C4-2B (cell line): ENCODE results near the gene CCDC181.

Experiments used
- H3K27ac ChIP-seq: fragments of 450-650 bp; 2 replicates; pipeline ENCODE4 v1.5.1; 2017
- CTCF ChIP-seq: fragments of 450-650 bp; conservative IDR thresholded peaks from 2 replicates; pipeline ENCODE4 v1.5.1; 2017; ENCODE audit warnings: mild to moderate bottlenecking
- ZFX ChIP-seq: fragments of 450-650 bp; IDR thresholded peaks from 2 replicates; pipeline ENCODE4 v1.6.1; 2017

CCDC181 gene

GRCh38 chr1:169395955-169396354 is 31.3 kb downstream of the CCDC181 start:
- H3K27ac ChIP-seq: no peak overlapping the region
- TF ChIP-seq CTCF (no peak), ZFX (no peak)

- TF ChIP-seq CTCF (no peak), ZFX (no peak)
- H3K27ac ChIP-seq: no peak overlapping the region
Observed at GRCh38 chr1:169392406-169392805, 34.9 kb downstream of the CCDC181 start.

GRCh38 chr1:169390303-169390702 is 37.0 kb downstream of the CCDC181 start:
- no peak overlapping the region for H3K27ac ChIP-seq
- TF ChIP-seq ZFX: no peak
- TF ChIP-seq CTCF: no peak

- TF ChIP-seq ZFX: no peak
- TF ChIP-seq CTCF: no peak
- no peak overlapping the region for H3K27ac ChIP-seq
Observed at GRCh38 chr1:169387399-169387798, 39.9 kb downstream of the CCDC181 start.

- no peak overlapping the region for H3K27ac ChIP-seq
- no peak for TF ChIP-seq CTCF
- TF ChIP-seq ZFX: no peak
Observed at GRCh38 chr1:169383449-169383848, 43.8 kb downstream of the CCDC181 start.

GRCh38 chr1:169381162-169381561 is 46.1 kb downstream of the CCDC181 start:
- TF ChIP-seq CTCF: no peak
- H3K27ac ChIP-seq: no peak overlapping the region

GRCh38 chr1:169371404-169371803 is 55.9 kb downstream of the CCDC181 start:
- TF ChIP-seq ZFX: no peak
- no peak for TF ChIP-seq CTCF
- no peak overlapping the region for H3K27ac ChIP-seq
